GM21381 (cell line): ENCODE results near the gene ITIH2.
"Not testable (repeated sequence)": the region's sequence is repeated elsewhere in the genome, so short reads cannot be mapped to it uniquely, and the experiment has no call there.

Source experiments
- ATAC-seq: cut with Tn5 transposase; IDR thresholded peaks from one replicate; pipeline ENCODE4 v1.9.1; 2021; ENCODE audit warnings: mild to moderate bottlenecking, moderate library complexity; ENCODE audit not compliant: unreplicated experiment

Gene ITIH2

DNA sequence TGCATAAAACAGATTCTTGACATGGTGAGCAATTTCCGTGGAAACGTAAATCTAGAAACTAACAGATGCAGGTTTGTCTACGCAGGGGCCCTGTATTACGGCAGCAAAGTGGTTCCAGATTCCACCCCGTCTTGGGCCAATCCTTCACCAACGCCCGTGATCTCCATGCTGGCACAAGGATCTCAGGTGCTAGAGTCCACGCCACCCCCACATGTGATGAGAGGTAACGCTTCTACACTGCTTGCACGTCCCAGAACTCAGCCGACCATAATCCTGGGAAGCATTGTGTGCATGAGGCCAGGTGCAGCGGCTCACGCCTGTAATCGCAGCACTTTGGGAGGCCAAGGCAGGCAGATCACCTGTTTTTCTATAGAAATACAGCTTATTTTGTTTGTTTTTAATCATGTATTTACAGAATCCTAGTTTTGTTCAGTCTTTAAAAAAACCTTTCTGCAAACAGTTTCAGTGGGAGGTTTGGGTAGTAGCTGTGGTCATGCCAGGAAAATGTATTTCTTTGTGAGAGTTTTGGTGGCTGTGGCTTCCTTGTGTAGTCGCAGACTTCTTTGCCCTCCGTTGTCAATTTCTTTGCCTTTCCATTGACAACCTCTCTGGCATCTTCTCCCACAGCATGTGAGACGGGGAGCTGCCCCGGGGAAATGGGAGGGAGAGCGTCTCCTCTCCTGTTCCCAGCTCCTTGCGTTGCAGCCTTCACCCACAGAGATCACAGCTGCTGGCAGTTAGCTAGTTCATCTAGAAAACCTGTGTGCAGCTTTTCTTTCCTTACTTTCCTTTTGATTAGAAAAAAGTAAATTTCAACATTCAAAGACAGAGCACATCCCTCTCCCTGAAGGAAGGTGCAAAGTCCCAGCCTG, 35.7 kb downstream of the ITIH2 start:
- ATAC-seq, result no peak

DNA sequence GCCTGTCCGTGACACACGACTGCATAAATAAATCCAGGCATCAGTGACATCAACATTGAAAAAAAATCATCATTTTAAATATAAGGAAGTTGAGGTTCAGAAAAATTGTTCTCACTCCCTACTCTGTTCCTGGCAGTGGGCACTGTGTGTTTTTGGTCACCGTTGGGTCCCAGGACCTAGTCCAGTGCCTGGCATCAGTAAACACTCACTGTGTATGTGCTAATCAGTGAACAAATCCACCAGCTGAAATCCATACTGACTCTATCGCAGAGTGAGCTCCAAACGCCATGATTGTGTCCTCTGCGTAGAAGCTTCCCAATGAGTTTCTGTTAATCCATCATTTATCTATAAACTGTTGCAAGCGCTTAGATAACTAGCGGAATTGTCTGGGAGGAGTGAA, 41.2 kb downstream of the ITIH2 start:
- no peak for ATAC-seq

DNA sequence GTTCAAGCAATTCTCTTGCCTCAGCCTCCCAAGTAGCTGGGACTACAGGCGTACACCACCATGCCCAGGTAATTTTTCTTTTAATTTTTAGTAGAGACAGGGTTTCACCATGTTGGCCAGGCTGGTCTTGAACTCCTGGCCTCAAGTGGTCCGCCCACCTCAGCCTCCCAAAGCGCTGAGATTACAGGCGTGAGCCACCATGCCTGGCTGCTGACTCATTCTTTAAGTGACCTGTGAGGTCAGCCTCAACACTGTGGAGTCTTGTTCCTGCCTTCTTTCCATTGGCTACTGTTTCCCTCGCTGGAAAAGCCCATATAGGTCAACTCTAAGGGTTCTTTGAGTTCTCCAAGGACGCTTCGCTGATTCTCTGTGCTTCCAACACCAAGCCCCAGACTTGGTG, 45.5 kb downstream of the ITIH2 start:
- not testable (repeated sequence) for ATAC-seq

- ATAC-seq, result no peak
Observed at GRCh38 chr10:7750222-7750621, 47.1 kb downstream of the ITIH2 start.

- no peak for ATAC-seq
Observed at GRCh38 chr10:7752251-7752650, 49.1 kb downstream of the ITIH2 start.

GRCh38 chr10:7755103-7755502, 52.0 kb downstream of the ITIH2 start:
- ATAC-seq, result no peak

DNA sequence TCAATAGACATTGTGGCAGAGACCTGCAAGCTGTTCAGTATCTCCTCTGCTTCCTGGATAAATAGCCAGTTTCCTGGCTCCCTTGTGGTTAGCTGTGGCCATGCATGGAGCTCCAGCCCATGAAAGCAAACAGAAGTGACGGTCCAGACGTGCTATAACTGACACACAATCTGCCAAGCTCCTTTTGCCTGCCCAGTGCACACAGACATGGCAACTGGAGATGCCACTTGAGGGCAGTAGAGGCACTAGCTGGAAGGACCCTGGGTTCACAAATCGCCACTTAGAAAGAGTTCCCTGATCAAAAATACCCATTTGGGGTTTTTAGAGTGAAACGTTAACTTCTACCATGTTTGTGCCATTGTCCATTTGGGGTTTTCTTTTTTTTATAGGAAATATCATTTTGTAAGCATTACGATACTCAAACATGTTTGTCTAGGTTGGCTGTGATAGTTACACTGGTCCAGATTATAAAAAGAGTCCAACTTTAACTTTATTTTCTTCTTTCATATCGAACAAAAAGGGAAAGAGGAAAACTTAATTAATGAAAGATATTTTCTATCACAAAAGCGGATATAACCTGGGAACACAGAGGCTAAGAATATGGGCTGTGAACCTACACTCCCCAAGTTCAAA, 53.4 kb downstream of the ITIH2 start:
- ATAC-seq, result no peak

DNA sequence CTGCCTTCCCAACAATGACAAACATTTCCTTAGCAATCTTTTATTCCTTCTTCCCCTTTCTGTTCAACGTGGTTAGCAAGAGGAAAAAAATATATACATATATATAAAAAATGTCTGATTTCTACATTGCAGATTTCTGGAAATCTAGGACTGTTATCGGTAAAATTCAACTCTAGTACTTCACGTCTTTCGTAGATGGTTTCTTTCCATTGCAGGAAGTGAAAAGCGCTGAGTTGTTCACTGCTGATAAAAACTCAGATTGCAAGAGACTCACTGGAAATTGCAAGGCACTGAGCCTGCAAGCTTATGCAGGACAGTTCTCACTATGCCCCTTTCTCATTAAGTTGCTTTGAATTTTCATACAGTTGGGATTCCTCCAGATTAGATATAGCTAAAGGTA, 60.8 kb downstream of the ITIH2 start:
- ATAC-seq, result no peak

- ATAC-seq, result no peak
Observed at GRCh38 chr10:7766241-7766640, 63.1 kb downstream of the ITIH2 start.

DNA sequence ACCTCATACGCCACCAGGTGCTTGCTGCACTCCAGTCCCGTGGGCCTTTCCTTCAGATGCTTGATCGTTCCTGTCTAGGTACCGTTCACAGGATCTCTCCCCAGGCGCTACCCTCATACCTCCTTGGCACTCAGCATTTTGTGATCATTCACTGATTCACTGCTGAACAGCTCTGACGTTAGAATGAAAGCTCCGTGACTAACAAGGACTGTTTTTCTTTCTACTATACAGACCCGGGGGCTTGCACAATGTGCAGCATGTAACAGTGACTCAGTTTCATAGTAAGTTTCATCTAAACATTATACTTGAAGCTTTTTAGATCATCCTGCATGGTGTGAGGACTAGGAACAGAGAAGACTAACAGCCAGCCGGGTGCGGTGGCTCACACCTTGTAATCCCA, 64.1 kb downstream of the ITIH2 start:
- no peak for ATAC-seq

DNA sequence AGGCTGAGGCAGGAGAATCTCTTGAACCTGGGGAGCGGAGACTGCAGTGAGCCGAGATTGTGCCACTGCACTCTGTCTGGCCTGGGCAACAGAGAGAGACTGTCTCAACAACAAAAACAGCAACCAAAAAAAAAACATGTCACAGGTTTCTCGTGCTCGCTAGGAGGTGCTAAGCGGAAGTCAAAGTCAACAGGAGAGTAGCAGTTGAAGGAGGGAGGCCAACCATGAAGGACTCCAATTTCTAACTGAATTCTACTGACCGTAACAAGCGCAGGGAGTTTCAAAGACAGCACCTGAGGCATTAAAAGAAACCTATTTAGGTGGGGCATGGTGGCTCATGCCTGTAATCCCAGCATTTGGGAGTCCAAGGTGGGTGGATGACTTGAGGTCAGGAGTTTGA, 65.3 kb downstream of the ITIH2 start:
- ATAC-seq, result no peak

- ATAC-seq, result no peak
Observed at GRCh38 chr10:7773845-7774801, 71.0 kb downstream of the ITIH2 start.

- ATAC-seq, result no peak
Observed at GRCh38 chr10:7776777-7777176, 73.7 kb downstream of the ITIH2 start.

GRCh38 chr10:7782194-7782593, 79.1 kb downstream of the ITIH2 start:
- ATAC-seq, result not testable (repeated sequence)

GRCh38 chr10:7786430-7786829, 83.3 kb downstream of the ITIH2 start:
- ATAC-seq, result no peak

GRCh38 chr10:7787150-7787856, 84.2 kb downstream of the ITIH2 start:
- peak; percentile 10 for ATAC-seq

- peak; percentile 96 for ATAC-seq
Observed at GRCh38 chr10:7787857-7788638, 84.9 kb downstream of the ITIH2 start, which contains the start of the genes ATP5F1C and KIN. Gene ATP5F1C (plus strand): TSS chr10:7788177. CDS start chr10:7788208, 31 bp downstream. Gene KIN (minus strand): TSS chr10:7787993. CDS start chr10:7787933, 60 bp downstream.

DNA sequence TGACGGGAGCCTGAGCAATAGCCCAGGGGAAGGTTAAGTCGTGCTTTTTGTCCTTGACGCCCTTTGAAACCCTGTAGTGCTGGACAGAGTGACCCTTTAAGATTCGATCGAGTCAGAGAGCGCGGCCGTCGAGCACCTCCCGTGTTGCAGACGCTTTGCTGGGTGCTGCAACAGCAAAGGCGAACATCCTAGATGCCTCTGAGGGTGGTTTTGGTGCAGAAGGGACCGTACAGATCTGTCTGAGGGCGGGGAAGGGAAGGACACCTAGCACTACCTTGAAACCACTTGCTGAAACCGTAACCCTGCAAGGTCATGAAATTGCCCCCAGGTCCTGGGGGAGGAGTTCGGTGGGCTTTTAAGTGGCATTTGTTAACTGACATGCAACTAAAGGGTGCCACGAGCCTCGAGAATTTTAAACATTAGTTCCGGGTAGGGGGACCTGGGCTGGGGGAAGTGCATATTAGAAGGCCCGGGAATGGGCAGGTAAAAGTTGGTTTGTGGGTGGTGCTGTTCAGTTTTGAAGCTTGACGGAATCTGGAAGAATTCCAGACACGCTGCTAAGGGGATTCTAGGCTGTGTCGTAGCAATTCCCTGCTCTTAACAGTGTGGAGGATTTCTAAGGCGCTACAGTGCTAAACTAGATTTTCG, 85.6 kb downstream of the ITIH2 start:
- peak; percentile 15 for ATAC-seq

DNA sequence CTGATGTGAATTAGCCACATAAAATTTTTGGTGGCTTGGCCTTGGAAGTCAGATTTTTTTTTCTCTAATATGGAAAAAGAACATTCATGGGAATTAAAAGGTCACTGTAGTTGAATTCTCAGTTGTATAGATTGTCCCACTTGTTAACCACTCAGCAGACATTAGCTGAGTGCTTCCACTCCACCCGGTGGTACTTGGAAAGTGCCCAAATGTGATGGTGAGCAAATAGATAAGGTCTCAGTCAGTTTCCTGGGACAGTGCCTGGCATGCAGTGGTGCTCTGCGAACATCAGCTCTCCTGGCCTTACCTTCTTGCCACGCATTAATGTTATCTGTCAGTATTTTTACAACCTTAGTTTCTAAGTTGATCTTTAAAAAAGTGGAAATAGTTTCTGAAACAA, 86.3 kb downstream of the ITIH2 start:
- ATAC-seq, result no peak
